ENCODE data around the gene EML4. TPM values are rescaled to one million over a fixed set of nuclear protein-coding genes. Genes with fewer than 3 reads are reported as not detected.
A peak's percentile ranks its signal among the peaks of the same experiment; 100 is the strongest.

EML4 gene
- total and polyA plus RNA-seq, 2 of the 13 experiments (the other 11 are each of a cell fraction or from before 2014, with no cell fraction given), result 243 to 476 TPM

- TF ChIP-seq ZBTB2 (CRISPR knock-in tag; IDR thresholded peaks at IDR 0.05; ENCODE audit: low read depth) (no peak), ZNF136 (CRISPR knock-in tag; IDR thresholded peaks at IDR 0.05; ENCODE audit: low read depth) (no peak), KDM2A (CRISPR knock-in tag; IDR thresholded peaks at IDR 0.05; ENCODE audit: borderline replicate concordance, low read depth) (no peak; the same call in 1 of the 2 replicates), ARID3A (IDR thresholded peaks at IDR 0.05; ENCODE audit: low read depth, low read length) (peak; percentile 51; the same call in 1 of the 2 replicates), GFI1 (CRISPR knock-in tag; IDR thresholded peaks at IDR 0.05; ENCODE audit: borderline replicate concordance) (0 out of 2 replicates have a peak, but pooled peaks have one; percentile 28), MXI1 (IDR thresholded peaks at IDR 0.05; ENCODE audit: borderline replicate concordance, low read depth, low read length) (0 out of 3 replicates have a peak, but pooled peaks have one; percentile 11), ZFYVE20 (CRISPR knock-in tag; IDR thresholded peaks at IDR 0.05; ENCODE audit: borderline replicate concordance, low read depth) (no peak), MED1 (CRISPR knock-in tag; IDR thresholded peaks at IDR 0.05) (peak; percentile 39; the same call in 1 of the 2 replicates), TBX2 (CRISPR knock-in tag; IDR thresholded peaks at IDR 0.05; ENCODE audit: borderline replicate concordance) (0 out of 2 replicates have a peak, but pooled peaks have one; percentile 16), ZSCAN29 (CRISPR knock-in tag; conservative IDR thresholded peaks at IDR 0.05) (0 out of 2 replicates have a peak, but pooled peaks have one; percentile 13), RFX1 (IDR thresholded peaks at IDR 0.05) (no peak), POLR2G (IDR thresholded peaks at IDR 0.05; ENCODE audit: low read depth, low read length) (peak; percentile 53), ZNF280D (CRISPR knock-in tag; IDR thresholded peaks at IDR 0.05) (peak; percentile 56; the same call in 1 of the 2 replicates), ZNF660 (CRISPR knock-in tag; IDR thresholded peaks at IDR 0.05; ENCODE audit: borderline replicate concordance, low read depth) (no peak), ZNF780A (CRISPR knock-in tag; IDR thresholded peaks at IDR 0.05) (no peak; the same call in 1 of the 2 replicates), SAP130 (CRISPR knock-in tag; IDR thresholded peaks at IDR 0.05; ENCODE audit: low read depth) (peak; percentile 39; the same call in 1 of the 2 replicates), POLR2AphosphoS5 (IDR thresholded peaks at IDR 0.05; ENCODE audit: low read depth, low read length) (no peak; the same call in none of the 2 replicates), POLR2A (IDR thresholded peaks at IDR 0.05; ENCODE audit: insufficient read depth in 1 of 2, low read depth in 2 of 2, low read length in 2 of 2) (peak in 1 of 2 experiments; percentile 61; a peak in 2 of 4 replicates), MTF2 (CRISPR knock-in tag; IDR thresholded peaks at IDR 0.05; ENCODE audit: borderline replicate concordance) (no peak), ZBTB21 (CRISPR knock-in tag; IDR thresholded peaks at IDR 0.05) (peak; percentile 65; the same call in 1 of the 2 replicates), KDM6A (CRISPR knock-in tag; IDR thresholded peaks at IDR 0.05; ENCODE audit: low read depth) (no peak), ZNF34 (CRISPR knock-in tag; IDR thresholded peaks at IDR 0.05; ENCODE audit: borderline replicate concordance) (no peak), DDIT3 (CRISPR knock-in tag; IDR thresholded peaks at IDR 0.05) (no peak)
Observed at GRCh38 chr2:42342061-42342794, 173.1 kb downstream of the EML4 start (continued).

All from HepG2 (cell line).